Peyer's patch (tissue), 4 donors: ENCODE results near the gene DIS3L2. TPM values are rescaled to one million over a fixed set of nuclear protein-coding genes. Genes with fewer than 3 reads are reported as not detected.

Experiments
- DNase-seq, 3 donors: peaks; one replicate each; pipeline ENCODE4 v3.0.0-alpha.2; 2017 to 2019
- H3K27ac ChIP-seq, 4 donors: fragments of 200-600 bp; sonication (generic); one replicate each; pipeline ENCODE4 v1.5.1; 2016 to 2019
- H3K27me3 ChIP-seq, 2 donors: fragments of 200-600 bp; sonication (generic); one replicate each; pipeline ENCODE4 v1.5.1; 2019
- H3K36me3 ChIP-seq, 3 donors: fragments of 200-600 bp; sonication (generic); one replicate each; pipeline ENCODE4 v1.5.1; 2016 to 2019
- H3K4me1 ChIP-seq, 4 donors: fragments of 200-600 bp; sonication (generic); one replicate each; pipeline ENCODE4 v1.5.1; 2016 to 2019
- H3K4me3 ChIP-seq, 4 donors: fragments of 200-600 bp; sonication (generic); 1 replicate in 3 of 4; 2 replicates in 1 of 4; pipeline ENCODE4 v1.5.1; 2016 to 2019; ENCODE audit warnings: mild to moderate bottlenecking in 1 of 4
- H3K9me3 ChIP-seq, 4 donors: fragments of 200-600 bp; sonication (generic); one replicate each; pipeline ENCODE4 v1.5.1; 2016 to 2019; ENCODE audit warnings: mild to moderate bottlenecking in 1 of 4
- POLR2A ChIP-seq, 2 donors: fragments of 450-650 bp; IDR thresholded peaks; one replicate each; pipeline ENCODE4 v1.5.1; 2017; ENCODE audit warnings: antibody characterized with exemption in 2 of 2, mild to moderate bottlenecking in 2 of 2, moderate library complexity in 2 of 2
- total RNA-seq, 4 donors: library from RNA; depleted of rRNA; stranded (reverse); fragments of >200 nt; gene quantifications; one replicate each; pipeline ENCODE4 v1.1.0, GENCODE V29; 2016
- TF ChIP-seq, protein P1 (sequence below), 6 experiments: fragments of 450-650 bp in 4 of 6; fragments of 200-600 bp in 2 of 6; sonication (generic) in 1 of 6; IDR thresholded peaks; one replicate each; pipeline ENCODE4 v1.5.1; 2017 to 2019; ENCODE audit warnings: antibody characterized with exemption in 6 of 6, mild to moderate bottlenecking in 3 of 6, moderate library complexity in 1 of 6

DIS3L2 gene
- total RNA-seq, 4 donors from 2014 or later: 26.4 to 147 (median 58.3) TPM

- H3K4me1 ChIP-seq: peaks cover 0 to 12% (median 0%) of the 10 kb centered on the region in 4 donors
- no peaks in the 10 kb centered on the region for H3K27me3 ChIP-seq
- no peak for DNase-seq
- no peak overlapping the region for H3K27ac ChIP-seq
- H3K9me3 ChIP-seq: no peaks in the 10 kb centered on the region
- no peak overlapping the region for H3K4me3 ChIP-seq
- TF ChIP-seq POLR2A (IDR thresholded peaks at IDR 0.05): no peak
- TF ChIP-seq, protein P1, sequence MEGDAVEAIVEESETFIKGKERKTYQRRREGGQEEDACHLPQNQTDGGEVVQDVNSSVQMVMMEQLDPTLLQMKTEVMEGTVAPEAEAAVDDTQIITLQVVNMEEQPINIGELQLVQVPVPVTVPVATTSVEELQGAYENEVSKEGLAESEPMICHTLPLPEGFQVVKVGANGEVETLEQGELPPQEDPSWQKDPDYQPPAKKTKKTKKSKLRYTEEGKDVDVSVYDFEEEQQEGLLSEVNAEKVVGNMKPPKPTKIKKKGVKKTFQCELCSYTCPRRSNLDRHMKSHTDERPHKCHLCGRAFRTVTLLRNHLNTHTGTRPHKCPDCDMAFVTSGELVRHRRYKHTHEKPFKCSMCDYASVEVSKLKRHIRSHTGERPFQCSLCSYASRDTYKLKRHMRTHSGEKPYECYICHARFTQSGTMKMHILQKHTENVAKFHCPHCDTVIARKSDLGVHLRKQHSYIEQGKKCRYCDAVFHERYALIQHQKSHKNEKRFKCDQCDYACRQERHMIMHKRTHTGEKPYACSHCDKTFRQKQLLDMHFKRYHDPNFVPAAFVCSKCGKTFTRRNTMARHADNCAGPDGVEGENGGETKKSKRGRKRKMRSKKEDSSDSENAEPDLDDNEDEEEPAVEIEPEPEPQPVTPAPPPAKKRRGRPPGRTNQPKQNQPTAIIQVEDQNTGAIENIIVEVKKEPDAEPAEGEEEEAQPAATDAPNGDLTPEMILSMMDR (IDR thresholded peaks at IDR 0.05): no peak
- H3K36me3 ChIP-seq: no peaks in the 10 kb centered on the region
Observed at GRCh38 chr2:231966886-231967285, 5.4 kb downstream of the DIS3L2 start.

GRCh38 chr2:231968820-231969219 lies 7.3 kb downstream of the DIS3L2 start:
- Histone ChIP-seq H3K36me3 (no peaks in the 10 kb centered on the region), H3K27me3 (no peaks in the 10 kb centered on the region), H3K9me3 (no peaks in the 10 kb centered on the region), H3K27ac (no peak overlapping the region), H3K4me3 (no peak overlapping the region), H3K4me1 (no peaks in the 10 kb centered on the region)
- DNase-seq: no peak
- TF ChIP-seq, protein P1 (IDR thresholded peaks at IDR 0.05): no peak
- TF ChIP-seq POLR2A (IDR thresholded peaks at IDR 0.05): no peak

- H3K4me1 ChIP-seq: no peaks in the 10 kb centered on the region
- no peak overlapping the region for H3K4me3 ChIP-seq
- TF ChIP-seq, protein P1 (IDR thresholded peaks at IDR 0.05): no peak
- no peak for TF ChIP-seq POLR2A (IDR thresholded peaks at IDR 0.05)
- no peak overlapping the region for H3K27ac ChIP-seq
- no peaks in the 10 kb centered on the region for H3K27me3 ChIP-seq
- no peaks in the 10 kb centered on the region for H3K36me3 ChIP-seq
- DNase-seq: no peak
- no peaks in the 10 kb centered on the region for H3K9me3 ChIP-seq
Observed at GRCh38 chr2:231970461-231970860, 8.9 kb downstream of the DIS3L2 start.

- Histone ChIP-seq H3K4me3 (no peak overlapping the region), H3K27ac (no peak overlapping the region), H3K36me3 (no peaks in the 10 kb centered on the region), H3K27me3 (no peaks in the 10 kb centered on the region), H3K4me1 (no peaks in the 10 kb centered on the region), H3K9me3 (no peaks in the 10 kb centered on the region)
- no peak for TF ChIP-seq POLR2A (IDR thresholded peaks at IDR 0.05)
- TF ChIP-seq, protein P1 (IDR thresholded peaks at IDR 0.05): no peak
- DNase-seq: no peak
Observed at GRCh38 chr2:231975001-231975400, 13.5 kb downstream of the DIS3L2 start.

DNA sequence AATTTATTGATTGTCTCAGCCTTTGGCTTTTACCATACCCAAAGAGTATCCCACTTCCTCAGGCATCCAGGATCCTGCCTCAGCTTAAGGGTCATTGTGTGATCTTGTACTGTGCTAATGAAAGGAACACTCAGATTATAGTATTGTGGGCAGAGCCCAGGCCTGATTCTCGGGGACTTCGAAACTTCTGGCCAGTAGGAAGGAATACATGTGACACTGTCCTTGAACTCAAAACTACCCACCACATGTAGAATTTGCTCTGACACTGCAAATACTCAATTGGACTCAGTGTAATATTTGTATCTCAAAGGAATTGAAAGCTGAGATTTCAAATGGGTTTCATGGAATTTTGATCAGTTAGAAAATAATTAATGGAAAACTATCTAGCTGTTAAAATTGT lies 15.9 kb downstream of the DIS3L2 start:
- TF ChIP-seq POLR2A (IDR thresholded peaks at IDR 0.05): no peak
- TF ChIP-seq, protein P1 (IDR thresholded peaks at IDR 0.05): no peak
- H3K4me1 ChIP-seq: no peaks in the 10 kb centered on the region
- no peaks in the 10 kb centered on the region for H3K9me3 ChIP-seq
- no peak overlapping the region for H3K4me3 ChIP-seq
- H3K27ac ChIP-seq: no peak overlapping the region
- no peaks in the 10 kb centered on the region for H3K36me3 ChIP-seq
- no peak for DNase-seq
- no peaks in the 10 kb centered on the region for H3K27me3 ChIP-seq

- H3K4me1 ChIP-seq: peaks cover 0 to 6% (median 0%) of the 10 kb centered on the region in 4 donors
- no peak overlapping the region for H3K4me3 ChIP-seq
- DNase-seq: no peak
- no peak for TF ChIP-seq POLR2A (IDR thresholded peaks at IDR 0.05)
- TF ChIP-seq, protein P1 (IDR thresholded peaks at IDR 0.05): no peak
- H3K36me3 ChIP-seq: no peaks in the 10 kb centered on the region
- no peak overlapping the region for H3K27ac ChIP-seq
- H3K27me3 ChIP-seq: no peaks in the 10 kb centered on the region
- H3K9me3 ChIP-seq: no peaks in the 10 kb centered on the region
Observed at GRCh38 chr2:231984992-231985391, 23.5 kb downstream of the DIS3L2 start.
